ENCODE data around the gene ITPRID1. TPM values are rescaled to one million over a fixed set of nuclear protein-coding genes. Genes with fewer than 3 reads are reported as not detected.
A peak's percentile ranks its signal among the peaks of the same experiment; 100 is the strongest.

ITPRID1 gene
- total RNA-seq, 1 experiment from 2014 or later: 1.2 TPM

- H3K27me3 ChIP-seq (ENCODE audit: insufficient read depth, low read length): no peaks in the 10 kb centered on the region
- no peak overlapping the region for H2AFZ ChIP-seq (ENCODE audit: low read length)
- no peaks in the 10 kb centered on the region for H3K9me3 ChIP-seq (ENCODE audit: control insufficient read depth, low read depth, low read length)
- H4K20me1 ChIP-seq (ENCODE audit: control insufficient read depth, insufficient read depth, insufficient read length): no peaks in the 10 kb centered on the region
- peaks cover 10% of the 10 kb centered on the region for H3K4me1 ChIP-seq (ENCODE audit: insufficient read depth, low read length)
- H2BK20ac ChIP-seq (ENCODE audit: low read depth, low read length, poor library complexity, severe bottlenecking): no peak overlapping the region
- no peak overlapping the region for H3K23ac ChIP-seq (ENCODE audit: insufficient read length, low read depth, low read length)
- no peak overlapping the region for H2AK5ac ChIP-seq (ENCODE audit: insufficient read length, low read length)
- H3K4me1 Mint-ChIP-seq: peaks cover 16 to 33% of the 10 kb centered on the region in 2 experiments
- no peaks in the 10 kb centered on the region; a peak in 1 of 5 replicates for H3K9me3 Mint-ChIP-seq
- no peak for TF ChIP-seq CTCF (conservative IDR thresholded peaks at IDR 0.05)
- no peaks in the 10 kb centered on the region; a peak in 1 of 7 replicates for H3K36me3 Mint-ChIP-seq (ENCODE audit: insufficient read depth in 1 of 3, low read depth in 3 of 3)
- no peak overlapping the region for H2BK120ac ChIP-seq (ENCODE audit: low read depth, low read length, poor library complexity, severe bottlenecking)
- H3K79me1 ChIP-seq (ENCODE audit: insufficient read depth, low read depth, low read length, poor library complexity, severe bottlenecking): no peaks in the 10 kb centered on the region
- peak overlapping the region in 1 of 3 experiments; percentile 32; a peak in 2 of 7 replicates for H3K27ac Mint-ChIP-seq
- no peaks in the 10 kb centered on the region for H3K27me3 Mint-ChIP-seq (ENCODE audit: low read depth)
- H3K23me2 ChIP-seq (ENCODE audit: insufficient read length, low read depth, low read length, poor library complexity, severe bottlenecking): no peaks in the 10 kb centered on the region
- no peak overlapping the region for H3K4me3 Mint-ChIP-seq
- no peak overlapping the region for H3K14ac ChIP-seq (ENCODE audit: insufficient read depth, low read length)
- WGBS (ENCODE audit: extremely low coverage, insufficient read length, low lambda C conversion rate): no CpG with 5 or more reads among the region's 5 CpGs
- H3T11ph ChIP-seq (ENCODE audit: low read length): no peak overlapping the region
- no peak overlapping the region for H4K5ac ChIP-seq (ENCODE audit: insufficient read length, low read depth, low read length)
- no peaks in the 10 kb centered on the region for H3K79me2 ChIP-seq (ENCODE audit: insufficient read depth, low read length)
- H3K56ac ChIP-seq (ENCODE audit: insufficient read length, low read depth, low read length): no peak overlapping the region
- H4K8ac ChIP-seq (replicated peaks; ENCODE audit: insufficient read length, low read depth, low read length): no peak overlapping the region
- H3K4me2 ChIP-seq (ENCODE audit: insufficient read depth, insufficient read length, low read length): no peak overlapping the region
- H4K91ac ChIP-seq (ENCODE audit: insufficient read length, low read depth, low read length): no peak overlapping the region
- H2BK12ac ChIP-seq (ENCODE audit: insufficient read length, low read depth, low read length): peak overlapping the region; percentile 15
- peak overlapping the region; percentile 3 for H3K18ac ChIP-seq (ENCODE audit: insufficient read length, low read depth, low read length)
- H2BK15ac ChIP-seq (ENCODE audit: low read depth, low read length): no peak overlapping the region
- no peak overlapping the region for H3K9ac ChIP-seq (ENCODE audit: extremely low read depth, insufficient read length, low read length)
- H3K27ac ChIP-seq (ENCODE audit: insufficient read length, low read depth, low read length): peak overlapping the region; percentile 76
- no peak for DNase-seq
- H3K4ac ChIP-seq (ENCODE audit: low read depth, low read length): no peak overlapping the region
- H2BK5ac ChIP-seq (ENCODE audit: insufficient read length, low read length): no peak overlapping the region
Measured at GRCh38 chr7:31494421-31494820, 19.5 kb upstream of the ITPRID1 start.
